GM18520 (cell line): ENCODE measurements around the gene C7orf33.
A peak's percentile ranks its signal among the peaks of the same experiment; 100 is the strongest.
"Not testable (repeated sequence)": the region's sequence is repeated elsewhere in the genome, so short reads cannot be mapped to it uniquely, and the experiment has no call there.

Experiments used
- ATAC-seq: cut with Tn5 transposase; IDR thresholded peaks from one replicate; pipeline ENCODE4 v1.9.1; 2021; ENCODE audit not compliant: unreplicated experiment

The C7orf33 gene

GRCh38 chr7:148590471-148590870 is at the start of gene C7orf33:
TSS of gene C7orf33 (plus strand) at chr7:148590766. CDS start at chr7:148590926, 160 bp downstream.
- no peak for ATAC-seq

GRCh38 chr7:148541891-148542504 is 48.6 kb upstream of the C7orf33 start:
- ATAC-seq = no peak

GRCh38 chr7:148543302-148543701 is 47.3 kb upstream of the C7orf33 start:
- ATAC-seq = no peak

- ATAC-seq = no peak
These were observed 45.4 kb upstream of the C7orf33 start for GRCh38 chr7:148545172-148545571.

- no peak for ATAC-seq
These were observed 44.6 kb upstream of the C7orf33 start for GRCh38 chr7:148545932-148546331.

GRCh38 chr7:148546857-148547256 is 43.7 kb upstream of the C7orf33 start:
- ATAC-seq = no peak

- ATAC-seq = no peak
These were observed 42.6 kb upstream of the C7orf33 start for GRCh38 chr7:148547951-148548350.

- no peak for ATAC-seq
These were observed 36.6 kb upstream of the C7orf33 start for GRCh38 chr7:148553979-148554378.

- ATAC-seq = no peak
These were observed 33.7 kb upstream of the C7orf33 start for GRCh38 chr7:148556892-148557291.

- no peak for ATAC-seq
These were observed 31.7 kb upstream of the C7orf33 start for GRCh38 chr7:148558914-148559313.

- no peak for ATAC-seq
These were observed 29.5 kb upstream of the C7orf33 start for GRCh38 chr7:148561099-148561498.

- no peak for ATAC-seq
These were observed 26.8 kb upstream of the C7orf33 start for GRCh38 chr7:148563583-148564274.

GRCh38 chr7:148564275-148564951 is 26.2 kb upstream of the C7orf33 start:
- ATAC-seq = peak; percentile 75

GRCh38 chr7:148566736-148567135 is 23.8 kb upstream of the C7orf33 start:
- no peak for ATAC-seq

- ATAC-seq = no peak
These were observed 23.0 kb upstream of the C7orf33 start for GRCh38 chr7:148567524-148567923.

- no peak for ATAC-seq
These were observed 20.1 kb upstream of the C7orf33 start for GRCh38 chr7:148570510-148570909.

GRCh38 chr7:148570973-148571372 is 19.6 kb upstream of the C7orf33 start:
- not testable (repeated sequence) for ATAC-seq

- ATAC-seq = no peak
These were observed 19.2 kb upstream of the C7orf33 start for GRCh38 chr7:148571381-148571780.

GRCh38 chr7:148572067-148572522 is 18.5 kb upstream of the C7orf33 start:
- no peak for ATAC-seq

- ATAC-seq = not testable (repeated sequence)
These were observed 17.0 kb upstream of the C7orf33 start for GRCh38 chr7:148573581-148573980.

- ATAC-seq = no peak
These were observed 14.7 kb upstream of the C7orf33 start for GRCh38 chr7:148575640-148576411.
